Stimulated activated CD4-positive, alpha-beta T cell treated with anti-CD3 and anti-CD28 coated beads, Interleukin-15, amount 100 ng/mL, for 1 hour (primary cell): ENCODE results near the gene SH3RF3.

Source experiments
- DNase-seq, 2 donors: peaks; one replicate each; pipeline ENCODE4 v3.0.0-alpha.2; 2020; ENCODE audit warnings: low read depth in 1 of 2, low spot score in 1 of 2

SH3RF3 gene

GRCh38 chr2:109348190-109348589 lies 219.2 kb downstream of the SH3RF3 start:
- no peak for DNase-seq

GRCh38 chr2:109348671-109349502 lies 219.9 kb downstream of the SH3RF3 start:
- no peak for DNase-seq

GRCh38 chr2:109349503-109350465 lies 220.8 kb downstream of the SH3RF3 start:
- DNase-seq: no peak

DNA sequence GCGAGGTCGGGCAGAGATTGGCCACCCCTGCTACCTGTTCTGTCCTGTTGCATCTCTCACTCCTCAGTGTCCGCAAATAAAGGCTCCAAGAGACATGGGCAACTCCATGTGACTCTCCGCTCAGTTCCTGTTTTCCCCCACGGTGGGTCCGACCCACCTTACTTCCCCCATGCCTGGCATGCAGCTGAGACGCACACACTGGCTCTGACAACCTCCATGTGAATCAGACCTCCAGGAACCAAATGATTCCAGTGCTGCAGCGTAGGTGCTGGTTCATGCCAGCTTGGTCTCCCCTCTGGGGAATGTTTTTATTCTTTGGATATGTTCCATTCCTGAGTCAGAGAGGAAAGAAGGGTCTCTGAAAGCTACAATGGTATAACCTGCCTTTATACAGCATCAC lies 221.5 kb downstream of the SH3RF3 start:
- no peak for DNase-seq

DNA sequence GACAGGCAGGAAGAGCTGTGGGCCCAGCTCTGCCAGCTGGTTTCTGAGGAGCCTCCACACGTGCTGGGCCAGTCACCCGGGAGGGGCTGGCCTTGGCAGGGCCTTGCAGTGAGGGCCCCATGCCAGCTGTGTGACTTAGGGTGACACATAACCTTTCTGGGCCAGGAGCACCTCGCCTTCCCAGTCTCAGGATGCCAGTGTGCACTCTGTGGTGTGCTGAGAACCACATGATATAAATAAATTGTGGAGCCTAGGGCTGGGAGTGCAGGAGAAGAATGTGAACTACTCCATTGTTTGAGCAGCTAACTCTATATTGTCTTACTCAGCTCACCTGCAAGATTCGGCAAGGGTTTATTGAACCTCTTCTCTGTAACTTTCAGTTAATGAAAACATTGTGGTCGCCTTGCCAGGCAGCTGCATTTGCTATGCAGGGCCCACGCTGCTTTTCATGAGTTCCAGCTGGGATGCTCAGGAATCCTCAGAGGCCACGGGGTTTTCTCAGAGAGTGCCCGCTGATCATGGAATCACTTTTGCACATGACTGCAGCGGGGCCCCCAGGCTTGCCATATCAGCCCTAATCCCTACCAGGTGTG lies 222.3 kb downstream of the SH3RF3 start:
- DNase-seq: no peak

DNA sequence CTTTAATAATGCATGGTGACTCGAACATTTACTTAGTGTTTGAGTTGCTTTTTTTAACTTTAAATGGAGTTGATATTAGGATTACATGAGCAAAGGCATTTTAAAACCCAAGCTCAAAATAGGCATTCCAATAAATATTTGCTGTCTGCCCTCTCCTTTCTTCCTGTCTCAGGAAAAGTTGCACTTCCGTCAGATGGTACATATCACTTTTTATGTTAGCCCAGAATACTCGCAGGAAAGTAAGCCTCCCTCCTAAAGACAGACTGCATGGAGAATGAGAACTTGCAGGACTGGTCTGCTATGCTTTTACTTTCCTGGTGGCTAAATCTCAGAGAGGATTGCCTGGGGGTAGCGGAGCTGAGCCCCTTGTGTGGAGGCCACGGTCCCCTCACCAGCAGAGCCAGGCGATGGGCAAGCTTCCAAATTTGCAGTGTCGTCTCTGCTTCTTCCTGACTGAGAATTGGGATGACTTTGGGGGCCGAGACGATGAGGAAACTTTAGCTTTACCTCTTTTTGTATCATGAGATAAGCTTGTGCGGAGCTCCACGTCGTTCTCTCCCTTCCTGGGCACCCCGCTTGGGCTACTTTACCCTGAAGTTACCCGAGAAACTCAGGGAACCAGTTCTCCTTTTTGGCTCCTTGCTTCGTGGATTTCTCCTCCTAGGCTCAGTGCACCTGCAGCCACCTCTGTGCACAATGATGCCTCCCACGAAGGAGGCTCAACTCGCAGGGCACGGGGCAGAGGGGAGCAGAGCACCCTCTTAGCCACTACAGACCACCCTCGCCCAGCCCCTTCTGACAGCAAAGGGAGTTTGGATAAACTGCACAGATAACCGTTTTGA lies 223.3 kb downstream of the SH3RF3 start:
- DNase-seq: no peak

- DNase-seq: no peak
These were observed 224.1 kb downstream of the SH3RF3 start for GRCh38 chr2:109352898-109353689.

DNA sequence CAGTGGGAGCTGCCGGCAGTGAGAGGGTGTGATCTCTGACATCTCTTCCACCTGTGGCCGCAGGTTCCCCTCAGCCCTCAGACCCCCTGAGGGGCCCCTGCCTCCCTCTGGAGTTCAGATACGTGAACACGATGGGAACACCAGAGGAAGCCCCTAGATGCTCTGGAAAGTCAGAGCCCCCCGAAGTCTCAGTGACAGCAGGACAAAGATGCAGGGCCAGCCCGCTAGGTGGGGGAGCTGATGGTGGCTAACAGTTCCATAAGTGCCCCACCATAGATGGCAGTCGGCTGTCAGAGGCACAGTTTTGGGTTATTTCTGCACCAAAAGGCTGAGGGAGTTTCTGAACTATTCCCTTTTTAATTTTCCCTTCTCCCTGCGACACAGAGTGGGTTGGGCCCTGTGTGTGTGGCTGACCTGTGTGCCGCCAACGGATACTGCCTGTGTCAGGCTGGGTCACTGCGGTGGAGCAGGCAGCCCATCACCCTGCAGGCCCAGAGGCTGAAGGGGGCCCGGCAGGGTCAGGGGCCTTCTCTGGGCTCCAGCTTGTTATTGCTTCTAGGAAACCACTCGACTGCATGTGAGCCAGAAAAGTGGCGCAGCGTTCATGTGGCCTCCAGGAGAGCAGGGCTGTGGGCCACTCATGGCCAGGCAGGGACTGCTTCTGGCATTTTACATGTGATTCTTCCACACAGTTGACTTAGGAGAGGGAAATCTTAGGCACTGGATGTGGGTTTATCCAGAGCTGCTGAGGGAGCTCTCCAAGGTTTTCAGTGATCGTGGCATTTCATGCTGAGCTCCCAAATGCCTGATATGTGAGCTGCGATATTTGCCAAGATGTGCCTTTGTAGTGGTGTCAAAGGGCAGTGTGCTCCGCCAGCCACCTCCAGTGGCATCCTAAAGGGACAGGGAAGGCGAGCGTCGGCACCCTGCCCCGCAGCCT lies 225.1 kb downstream of the SH3RF3 start:
- DNase-seq: no peak

- DNase-seq: no peak
These were observed 226.3 kb downstream of the SH3RF3 start for GRCh38 chr2:109355192-109355843.

- no peak for DNase-seq
These were observed 227.5 kb downstream of the SH3RF3 start for GRCh38 chr2:109356324-109357035.

DNA sequence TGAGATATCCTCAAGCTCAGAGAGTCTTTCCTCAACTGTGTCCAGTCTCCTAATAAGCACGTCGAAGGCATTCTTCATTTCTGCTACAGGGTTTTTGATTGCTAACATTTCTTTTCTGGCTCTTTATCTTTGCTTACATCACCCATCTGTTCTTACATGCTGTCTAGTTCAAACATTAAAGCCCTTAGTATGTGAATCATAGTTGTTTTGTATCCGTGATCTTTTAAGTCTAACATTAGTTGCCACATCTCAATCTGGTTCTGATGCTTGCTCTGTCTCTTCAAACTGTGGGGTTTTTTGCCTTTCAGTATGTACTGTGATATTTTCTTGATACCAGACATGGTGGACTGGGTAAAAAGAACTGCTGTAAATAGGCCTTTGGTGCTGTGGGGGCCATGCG lies 235.2 kb downstream of the SH3RF3 start:
- DNase-seq: no peak

- no peak for DNase-seq
These were observed 236.1 kb downstream of the SH3RF3 start for GRCh38 chr2:109365131-109365530.

DNA sequence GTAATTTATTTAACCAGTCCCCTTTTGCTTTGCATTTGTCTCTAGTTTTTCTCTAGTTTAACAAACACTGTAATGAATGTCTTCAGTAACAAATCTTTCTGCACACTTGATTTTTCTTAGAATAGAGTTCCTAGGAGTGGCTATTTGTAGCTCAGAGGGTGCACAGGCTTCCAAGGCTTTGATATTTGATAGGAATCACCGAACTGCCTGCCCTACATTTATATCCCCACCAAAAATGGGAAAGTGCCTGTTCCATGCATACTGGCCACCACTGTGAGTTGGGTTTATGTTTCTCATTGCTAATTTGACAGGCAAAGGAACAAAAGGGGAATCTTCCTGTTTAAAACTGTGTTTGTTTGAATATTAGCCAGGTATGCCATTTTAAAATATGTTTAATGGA lies 238.7 kb downstream of the SH3RF3 start:
- DNase-seq: no peak

DNA sequence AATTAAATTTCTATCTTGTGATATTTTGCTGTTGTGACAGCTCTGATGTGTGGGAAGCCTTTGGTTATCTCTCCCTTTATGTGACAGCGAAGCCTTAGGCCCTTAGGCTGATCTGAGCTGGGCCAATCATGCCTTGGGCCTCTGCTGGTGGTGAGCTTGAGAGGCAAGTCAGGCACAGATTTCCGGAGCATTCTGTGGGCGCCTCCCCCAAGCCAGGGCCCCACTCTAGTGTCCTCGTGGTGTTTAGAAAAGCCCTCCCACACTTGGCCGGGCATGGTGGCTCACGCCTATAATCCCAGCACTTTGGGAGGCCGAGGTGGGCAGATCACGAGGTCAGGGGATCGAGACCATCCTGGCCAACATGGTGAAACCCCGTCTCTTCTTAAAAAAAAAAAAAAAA lies 239.8 kb downstream of the SH3RF3 start:
- no peak for DNase-seq

GRCh38 chr2:109369671-109370191 lies 240.7 kb downstream of the SH3RF3 start:
- DNase-seq: no peak

DNA sequence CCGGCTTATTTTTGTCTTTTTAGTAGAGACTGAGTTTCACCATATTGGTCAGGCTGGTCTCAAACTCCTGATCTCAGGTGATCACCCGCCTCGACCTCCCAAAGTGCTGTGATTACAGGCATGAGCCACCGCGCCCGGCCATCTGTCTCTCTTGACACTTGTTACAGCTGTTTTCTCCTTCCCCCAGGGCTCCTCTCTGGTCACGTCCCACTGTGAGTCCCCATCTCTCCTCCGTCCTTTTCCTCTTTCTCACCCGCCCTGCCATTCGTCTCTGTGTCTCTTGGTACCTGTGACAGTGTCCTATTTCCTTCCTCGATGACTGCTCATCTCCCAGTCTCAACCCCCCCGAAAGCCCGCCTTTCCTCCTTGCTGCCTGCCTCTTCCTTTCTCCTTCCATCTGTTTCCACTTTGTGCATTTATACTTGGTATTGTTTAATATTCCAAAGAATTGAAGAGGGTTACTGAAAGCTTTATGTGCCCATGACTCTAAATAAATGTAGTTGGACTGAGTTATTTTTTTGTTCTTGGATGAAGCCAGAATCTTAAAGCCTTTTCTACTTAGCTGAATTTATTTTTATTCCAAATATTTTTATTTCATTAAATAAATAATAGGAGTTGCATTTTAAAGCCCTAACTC lies 241.5 kb downstream of the SH3RF3 start:
- DNase-seq: no peak
